ENCODE data around the gene KNOP1.

GRCh38 chr16:19701091-19701490, 16.9 kb downstream of the KNOP1 start:
- TF ChIP-seq POLR2A (IDR thresholded peaks at IDR 0.05) (no peak), POLR2AphosphoS5 (IDR thresholded peaks at IDR 0.05) (no peak), EP300 (IDR thresholded peaks at IDR 0.05) (no peak)
- TF ChIP-seq, protein P1, sequence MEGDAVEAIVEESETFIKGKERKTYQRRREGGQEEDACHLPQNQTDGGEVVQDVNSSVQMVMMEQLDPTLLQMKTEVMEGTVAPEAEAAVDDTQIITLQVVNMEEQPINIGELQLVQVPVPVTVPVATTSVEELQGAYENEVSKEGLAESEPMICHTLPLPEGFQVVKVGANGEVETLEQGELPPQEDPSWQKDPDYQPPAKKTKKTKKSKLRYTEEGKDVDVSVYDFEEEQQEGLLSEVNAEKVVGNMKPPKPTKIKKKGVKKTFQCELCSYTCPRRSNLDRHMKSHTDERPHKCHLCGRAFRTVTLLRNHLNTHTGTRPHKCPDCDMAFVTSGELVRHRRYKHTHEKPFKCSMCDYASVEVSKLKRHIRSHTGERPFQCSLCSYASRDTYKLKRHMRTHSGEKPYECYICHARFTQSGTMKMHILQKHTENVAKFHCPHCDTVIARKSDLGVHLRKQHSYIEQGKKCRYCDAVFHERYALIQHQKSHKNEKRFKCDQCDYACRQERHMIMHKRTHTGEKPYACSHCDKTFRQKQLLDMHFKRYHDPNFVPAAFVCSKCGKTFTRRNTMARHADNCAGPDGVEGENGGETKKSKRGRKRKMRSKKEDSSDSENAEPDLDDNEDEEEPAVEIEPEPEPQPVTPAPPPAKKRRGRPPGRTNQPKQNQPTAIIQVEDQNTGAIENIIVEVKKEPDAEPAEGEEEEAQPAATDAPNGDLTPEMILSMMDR (IDR thresholded peaks at IDR 0.05) = no peak
